ENCODE measurements around the gene TPH2.

DNA sequence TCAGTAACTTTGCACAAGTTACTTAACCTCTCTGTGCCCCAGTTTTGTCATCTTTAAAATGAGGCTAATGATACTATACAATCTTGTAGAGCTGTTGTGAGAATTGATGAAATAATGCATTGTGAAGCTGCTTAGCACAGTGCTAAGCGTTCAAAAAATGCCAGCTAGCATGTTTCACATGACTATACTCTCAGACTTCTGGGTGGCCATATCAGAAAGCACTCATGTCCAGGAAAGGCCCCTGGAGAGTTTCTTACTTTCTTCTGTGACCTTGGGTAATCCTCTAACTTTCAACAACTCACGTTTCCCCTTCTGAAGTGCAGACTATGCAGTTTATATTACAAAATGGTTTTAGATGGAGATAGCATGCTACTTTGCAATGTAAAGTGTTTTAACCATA lies 68.1 kb downstream of the TPH2 start:
- TF ChIP-seq EP300 (IDR thresholded peaks at IDR 0.05) (no peak), POLR2A (IDR thresholded peaks at IDR 0.05) (no peak), POLR2AphosphoS5 (IDR thresholded peaks at IDR 0.05) (no peak)
- TF ChIP-seq, protein P1, sequence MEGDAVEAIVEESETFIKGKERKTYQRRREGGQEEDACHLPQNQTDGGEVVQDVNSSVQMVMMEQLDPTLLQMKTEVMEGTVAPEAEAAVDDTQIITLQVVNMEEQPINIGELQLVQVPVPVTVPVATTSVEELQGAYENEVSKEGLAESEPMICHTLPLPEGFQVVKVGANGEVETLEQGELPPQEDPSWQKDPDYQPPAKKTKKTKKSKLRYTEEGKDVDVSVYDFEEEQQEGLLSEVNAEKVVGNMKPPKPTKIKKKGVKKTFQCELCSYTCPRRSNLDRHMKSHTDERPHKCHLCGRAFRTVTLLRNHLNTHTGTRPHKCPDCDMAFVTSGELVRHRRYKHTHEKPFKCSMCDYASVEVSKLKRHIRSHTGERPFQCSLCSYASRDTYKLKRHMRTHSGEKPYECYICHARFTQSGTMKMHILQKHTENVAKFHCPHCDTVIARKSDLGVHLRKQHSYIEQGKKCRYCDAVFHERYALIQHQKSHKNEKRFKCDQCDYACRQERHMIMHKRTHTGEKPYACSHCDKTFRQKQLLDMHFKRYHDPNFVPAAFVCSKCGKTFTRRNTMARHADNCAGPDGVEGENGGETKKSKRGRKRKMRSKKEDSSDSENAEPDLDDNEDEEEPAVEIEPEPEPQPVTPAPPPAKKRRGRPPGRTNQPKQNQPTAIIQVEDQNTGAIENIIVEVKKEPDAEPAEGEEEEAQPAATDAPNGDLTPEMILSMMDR (IDR thresholded peaks at IDR 0.05), result no peak
